ENCODE results near the gene FCHO1. TPM values are rescaled to one million over a fixed set of nuclear protein-coding genes. Genes with fewer than 3 reads are reported as not detected.

FCHO1 gene
- total and polyA plus RNA-seq, 2 donors (not counting 3 experiments of a cell fraction or from before 2014, with no cell fraction given): 0.66 to 1.6 TPM

- FAIRE-seq (no peak), DNase-seq (ENCODE audit: low read depth, low spot score) (no peak)
- BruUV-seq (replicated peaks): no TSS peak
Measured at GRCh38 chr19:17749912-17750317, 1.4 kb upstream of the FCHO1 start.

More at GRCh38 chr19:17749912-17750317, 1.4 kb upstream of the FCHO1 start:
- no peaks in the 10 kb centered on the region for H4K20me1 ChIP-seq (replicated peaks; ENCODE audit: control insufficient read depth, extremely low read depth, insufficient read depth, low read length)
- no peaks in the 10 kb centered on the region for H3K9me1 ChIP-seq (replicated peaks; ENCODE audit: control insufficient read depth, extremely low read depth, insufficient read depth, low read length)
- H3K36me3 ChIP-seq (ENCODE audit: control insufficient read depth in 2 of 2, extremely low read depth in 1 of 2, insufficient read depth in 2 of 2, low read length in 2 of 2): no peaks in the 10 kb centered on the region
- H3K27ac ChIP-seq (ENCODE audit: insufficient read depth, low read depth, low read length): no peak overlapping the region
- H3K27me3 ChIP-seq (ENCODE audit: control insufficient read depth in 2 of 2, insufficient read depth in 2 of 2, low read length in 2 of 2): peaks cover 0 to 2% of the 10 kb centered on the region in 2 experiments
- no peaks in the 10 kb centered on the region for H3K79me2 ChIP-seq (ENCODE audit: control insufficient read depth, insufficient read depth, low read length)
- H2AFZ ChIP-seq (ENCODE audit: low read depth, low read length): no peak overlapping the region
- H3K4me1 ChIP-seq (ENCODE audit: control insufficient read depth, extremely low read depth, insufficient read depth, low read length): peaks cover 4% of the 10 kb centered on the region
- no peaks in the 10 kb centered on the region for H3K9me3 ChIP-seq (replicated peaks; ENCODE audit: control insufficient read depth, insufficient read depth, low read length)
- dilution Hi-C loops (cut with MboI; ENCODE audit: extremely low pct_ligation_motif_present, low sequenced_read_pairs) (no loop called here), intact Hi-C loops (cut with micrococcal nuclease) (loop anchor here (5.0 kb wide), 1 partner anchor 48 kb away; no protein-coding TSS in a partner anchor)
- no peak overlapping the region for H3K9ac ChIP-seq (replicated peaks; ENCODE audit: extremely low read depth, insufficient read depth, low read length)
- CTCF ChIA-PET: interaction anchor here (1.4 kb wide), 1 partner anchor 17 kb away, joined by 4 read pairs; no protein-coding TSS in a partner anchor
- H3K4me3 ChIP-seq (replicated peaks in 1 of 3; ENCODE audit: insufficient read depth in 1 of 3, low read depth in 1 of 3, low read length in 3 of 3): no peak overlapping the region
- no peak for TF ChIP-seq MAX (IDR thresholded peaks at IDR 0.05; ENCODE audit: insufficient read depth, insufficient read length)
- TF ChIP-seq JUN (IDR thresholded peaks at IDR 0.05; ENCODE audit: borderline replicate concordance, insufficient read depth, insufficient read length, low read depth): no peak
- no peak for TF ChIP-seq POLR2A (IDR thresholded peaks at IDR 0.05; ENCODE audit: low read depth, low read length)
- no peak for TF ChIP-seq FOS (IDR thresholded peaks at IDR 0.05; ENCODE audit: borderline replicate concordance, insufficient read depth, low read length)
- TF ChIP-seq CTCF (IDR thresholded peaks at IDR 0.05; ENCODE audit: extremely low read depth in 1 of 2, insufficient read depth in 1 of 2, low read depth in 1 of 2, low read length in 2 of 2): no peak
- no peak for TF ChIP-seq EZH2 (IDR thresholded peaks at IDR 0.05; ENCODE audit: borderline replicate concordance, low read depth, low read length, severe bottlenecking)
- TF ChIP-seq POLR2AphosphoS5 (IDR thresholded peaks at IDR 0.05; ENCODE audit: insufficient read depth, low read depth, low read length): no peak
- no peak for TF ChIP-seq MYC (IDR thresholded peaks at IDR 0.05; ENCODE audit: low read depth, low read length)
- no peak for TF ChIP-seq GATA2 (IDR thresholded peaks at IDR 0.05; ENCODE audit: insufficient read depth, insufficient read length, low read depth, low read length)
- POLR2A ChIA-PET: no interaction called here
- H3K4me2 ChIP-seq (ENCODE audit: insufficient read depth, low read length): no peak overlapping the region
